NCI-H82 treated with DMSO at 0.1 percent for 48 hours (cell line): ENCODE results near the gene HNRNPAB.
"Not testable (repeated sequence)": the region's sequence is repeated elsewhere in the genome, so short reads cannot be mapped to it uniquely, and the experiment has no call there.

Experiments used
- DNase-seq: peaks from one replicate; lab custom pipeline; 2025; ENCODE audit not compliant: unreplicated experiment; lab: John Stamatoyannopoulos, UW

The HNRNPAB gene

DNA sequence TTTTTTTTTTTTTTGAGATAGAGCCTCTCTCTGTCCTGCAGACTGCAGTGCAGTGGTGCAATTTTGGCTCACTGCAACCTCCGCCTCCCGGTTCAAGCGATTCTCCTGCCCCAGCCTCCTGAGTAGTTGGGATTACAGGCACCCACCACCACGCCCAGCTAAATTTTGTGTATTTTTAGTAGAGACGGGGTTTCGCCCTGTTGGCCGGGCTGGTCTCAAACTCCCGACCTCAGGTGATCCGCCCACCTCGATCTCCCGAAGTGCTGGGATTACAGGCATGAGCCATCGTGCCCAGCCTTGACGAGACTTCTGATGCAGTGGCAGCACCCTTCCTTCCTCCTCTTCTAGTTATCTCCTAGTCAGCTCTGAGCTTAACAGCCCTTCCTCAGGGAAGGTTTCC, 24.8 kb downstream of the HNRNPAB start:
- DNase-seq, result not testable (repeated sequence)

DNA sequence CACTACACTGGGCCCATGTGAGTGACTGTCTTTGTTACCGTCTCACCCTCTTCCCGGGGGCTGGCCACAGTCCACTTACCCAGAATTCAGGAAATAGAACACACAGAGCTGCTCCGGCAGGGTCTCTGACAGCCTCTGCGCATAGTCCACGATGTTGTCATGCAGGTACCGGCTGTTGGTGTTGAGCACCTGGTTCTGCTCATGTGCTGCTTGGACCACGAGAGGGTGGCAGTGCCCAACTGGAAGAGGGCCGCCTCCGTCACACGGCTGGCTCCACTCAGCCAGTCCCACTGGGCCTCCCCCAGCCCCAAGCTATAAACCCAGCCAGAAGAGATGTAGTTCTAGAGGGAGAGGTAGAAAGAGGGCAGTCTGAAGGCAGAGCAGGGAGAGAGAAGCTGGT, 25.5 kb downstream of the HNRNPAB start:
- DNase-seq, result no peak

DNA sequence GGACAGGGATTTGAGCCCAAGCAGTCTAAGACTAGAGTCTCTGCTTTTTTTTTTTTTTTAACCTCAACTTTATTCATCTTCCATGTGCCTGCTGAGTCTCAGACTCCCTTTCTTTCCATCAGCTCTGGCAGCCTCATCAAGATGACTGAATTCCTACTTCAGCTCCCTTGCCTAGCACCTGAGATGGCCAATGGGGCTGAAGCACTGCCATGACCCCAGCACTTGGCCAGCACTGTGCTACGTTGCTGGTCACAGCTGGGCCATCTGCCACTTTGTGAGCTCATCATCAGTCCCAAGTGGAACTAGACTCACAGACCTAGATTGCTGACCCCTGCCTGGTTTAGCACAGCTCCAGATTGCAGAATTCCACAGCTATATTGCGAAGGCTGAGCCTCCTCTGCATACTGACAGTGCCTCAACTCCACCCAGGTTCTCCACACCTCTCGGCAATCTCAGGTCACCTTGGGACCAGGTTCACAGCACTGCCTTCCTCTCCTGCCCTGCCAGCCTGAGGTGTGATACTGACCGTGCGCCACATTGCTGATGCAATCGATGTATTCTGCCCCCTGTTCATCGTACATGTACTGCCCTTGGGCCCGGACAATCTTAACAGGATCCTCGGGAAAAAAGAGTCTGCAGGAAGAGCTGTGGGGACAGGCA, 26.7 kb downstream of the HNRNPAB start:
- no peak for DNase-seq

DNA sequence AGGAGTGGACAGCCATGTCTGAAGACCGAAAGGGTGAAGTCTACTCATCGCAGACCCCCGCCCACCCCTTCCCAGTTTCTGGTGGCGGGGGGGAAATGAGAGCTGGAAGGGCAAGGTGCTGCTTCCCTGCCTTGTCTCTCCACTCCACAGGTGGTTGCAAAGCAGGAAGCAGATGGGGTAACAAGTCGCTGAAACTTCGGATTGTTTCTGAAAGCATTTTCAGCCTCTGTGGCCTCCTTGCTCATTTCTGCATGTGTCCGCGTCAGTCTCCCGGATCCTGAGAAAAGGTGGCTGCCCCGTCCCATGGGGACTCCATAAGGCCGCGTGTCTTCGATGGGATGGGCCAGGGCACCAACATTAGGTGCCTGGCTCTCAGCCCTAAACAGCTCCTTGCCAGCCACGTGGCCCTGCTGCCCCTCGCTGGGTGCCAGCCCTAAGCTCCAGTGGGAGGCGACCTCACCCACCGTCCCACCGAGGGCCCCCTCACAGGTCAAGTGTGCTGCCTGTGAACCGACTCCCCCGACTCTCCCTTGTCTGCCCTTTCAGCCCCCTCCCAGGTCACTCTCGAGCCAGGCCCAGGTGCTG, 27.3 kb downstream of the HNRNPAB start:
- DNase-seq, result no peak

DNA sequence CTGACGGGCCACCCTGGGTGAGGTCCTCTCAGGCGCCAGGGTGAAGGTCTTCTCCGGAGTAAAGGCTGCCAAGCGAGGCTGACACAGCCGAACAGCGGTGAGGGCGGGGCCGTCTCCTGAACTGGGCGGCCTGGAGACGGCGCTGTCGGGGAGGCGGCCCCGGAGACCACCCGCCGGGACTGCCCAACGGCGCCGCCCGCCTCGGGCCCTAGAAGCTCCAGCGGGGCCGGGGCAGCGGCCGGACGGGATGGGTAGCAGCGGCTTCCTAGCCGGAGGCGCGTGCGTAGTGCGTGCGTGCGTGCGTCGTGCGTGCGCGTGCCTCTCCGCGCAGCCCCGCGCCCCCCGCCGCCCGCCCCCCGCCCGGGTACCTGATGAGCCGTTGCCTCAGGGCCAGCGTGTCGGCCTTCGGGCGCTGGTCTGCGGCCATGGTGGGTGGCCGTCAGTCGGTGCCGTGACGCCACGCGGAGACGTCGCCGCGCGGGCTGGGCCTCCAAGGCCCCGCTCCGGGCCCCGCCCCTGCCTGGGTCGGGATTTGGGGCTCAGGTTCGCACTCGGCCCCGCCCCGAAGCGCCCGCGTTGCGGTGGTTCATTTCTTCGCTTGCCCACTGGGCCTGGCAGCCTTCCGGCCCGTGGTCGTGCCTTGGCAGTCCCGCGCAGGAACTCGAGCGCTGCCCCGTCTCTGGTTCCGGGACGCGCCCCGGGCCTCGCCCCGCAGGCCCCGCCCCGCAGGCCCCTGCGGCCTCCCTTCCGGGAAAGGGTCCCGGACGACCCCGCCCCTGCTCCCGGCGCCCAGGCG, 28.0 kb downstream of the HNRNPAB start, which contains the start of gene PHYKPL:
Gene PHYKPL (minus strand): TSS at position 679 of the 796 bp plus-strand sequence. CDS start 252 bp downstream, at position 427.
- no peak for DNase-seq

DNA sequence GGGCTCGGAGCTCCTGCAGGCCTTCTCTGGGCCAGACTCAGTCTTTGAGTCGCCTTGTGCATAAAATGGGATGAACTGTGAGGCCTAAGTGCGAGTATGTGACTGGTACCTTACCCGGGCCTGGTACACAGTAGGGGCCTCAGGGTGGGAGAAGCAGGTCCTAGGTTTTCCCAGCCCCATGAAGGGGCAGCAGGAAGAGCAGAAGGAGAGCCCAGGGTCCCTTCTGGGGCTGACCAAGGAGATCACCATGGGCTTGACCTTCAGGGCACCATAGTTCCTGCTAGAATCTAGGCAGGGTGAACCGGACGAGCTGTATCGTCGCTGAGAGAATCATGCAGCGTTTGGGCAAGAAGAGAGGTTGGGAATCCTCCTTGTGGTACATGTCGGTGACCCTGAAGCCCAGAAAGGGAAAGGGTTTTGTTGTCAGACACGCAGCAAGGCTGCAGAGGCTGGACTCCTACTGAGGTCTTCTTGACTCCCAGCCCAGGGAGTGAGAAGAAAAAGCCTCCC, 28.6 kb downstream of the HNRNPAB start:
- DNase-seq, result no peak

DNA sequence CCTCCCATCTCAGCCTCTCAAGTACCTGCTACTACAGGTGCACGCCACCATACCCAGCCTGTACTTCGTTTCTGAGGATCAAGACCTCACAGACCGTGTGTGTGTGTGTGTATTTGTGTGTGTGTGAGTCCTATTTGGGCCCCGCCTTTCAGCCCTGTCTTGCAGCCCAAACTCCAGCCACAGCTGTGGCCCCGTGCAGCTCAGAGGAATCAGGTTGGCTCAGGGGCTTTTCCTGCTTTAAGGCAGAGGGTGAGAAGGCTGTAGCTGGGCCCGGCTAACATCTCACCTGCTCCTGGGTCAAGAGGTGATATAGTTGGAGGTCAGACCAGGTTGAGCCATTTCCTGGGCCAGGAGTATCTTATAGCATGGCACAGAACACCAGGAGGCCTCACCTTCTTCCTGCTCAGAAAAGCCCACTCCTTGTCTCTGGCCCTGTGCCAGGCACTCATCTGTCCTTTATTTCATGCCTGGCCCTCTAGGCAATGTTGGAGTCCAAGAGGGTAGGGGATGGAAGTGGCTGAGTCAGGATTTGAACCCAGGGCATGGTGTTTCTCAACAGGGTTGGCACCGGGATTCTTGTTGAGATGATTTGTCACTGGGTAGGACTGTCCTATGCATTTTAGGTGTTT, 29.9 kb downstream of the HNRNPAB start:
- no peak for DNase-seq

DNA sequence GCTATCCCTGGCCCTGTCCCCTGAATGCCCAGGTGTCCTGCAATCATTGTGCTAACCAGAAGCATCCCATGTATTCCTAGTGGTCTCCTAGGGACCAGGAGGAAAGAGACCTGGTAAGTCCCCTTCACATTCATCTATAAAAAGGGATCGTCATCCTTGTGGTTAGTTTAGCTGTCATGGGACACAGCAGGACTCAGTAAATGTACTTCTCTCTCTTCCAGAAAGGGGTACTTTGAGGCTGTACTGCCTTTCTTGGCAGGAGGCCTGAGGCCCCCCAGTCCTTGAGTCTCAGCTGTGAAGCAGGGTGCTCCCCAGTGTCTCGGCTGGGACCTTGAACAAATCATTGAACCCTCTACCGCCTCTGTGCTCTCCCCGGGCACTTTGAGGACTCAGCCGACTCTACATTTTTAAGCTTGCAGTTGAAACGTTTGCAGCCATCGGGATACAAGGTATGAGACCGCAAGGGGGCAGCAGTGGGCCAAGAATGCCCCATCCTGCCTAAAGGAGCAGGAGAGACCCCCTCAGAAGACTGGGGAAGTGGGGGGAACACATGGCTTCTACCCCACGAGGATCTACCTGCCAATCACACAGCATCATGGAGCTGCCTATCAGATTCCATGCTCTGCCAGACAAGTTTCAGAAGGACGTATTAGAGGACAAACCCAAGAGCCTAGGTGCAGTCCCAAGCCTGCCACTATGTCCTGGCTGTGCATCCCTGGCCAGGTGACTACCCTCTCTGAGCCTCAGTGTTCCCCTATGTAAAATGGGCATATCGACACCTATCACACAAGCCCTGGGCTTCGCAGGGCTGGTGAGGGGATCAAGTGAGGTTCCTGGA, 30.6 kb downstream of the HNRNPAB start:
- DNase-seq, result peak; percentile 20

DNA sequence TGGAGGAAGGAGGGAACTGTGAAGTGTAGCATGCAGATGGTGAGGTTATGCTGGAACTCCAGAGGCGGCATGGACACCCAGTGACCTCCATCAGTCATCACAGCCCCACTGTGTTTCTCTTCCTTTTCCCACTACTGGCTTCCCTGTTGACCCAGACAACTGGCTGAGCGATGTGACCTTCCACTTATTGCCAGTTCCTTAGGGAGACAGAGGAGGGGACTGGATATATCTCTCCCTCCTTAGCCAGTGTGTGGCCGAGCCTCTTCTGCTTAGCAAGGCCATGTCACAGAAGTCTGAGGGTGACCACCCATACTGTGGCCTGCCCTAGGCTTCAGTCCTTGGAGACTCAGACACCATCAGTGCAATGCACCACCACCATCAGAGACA, 31.2 kb downstream of the HNRNPAB start:
- DNase-seq, result no peak

DNA sequence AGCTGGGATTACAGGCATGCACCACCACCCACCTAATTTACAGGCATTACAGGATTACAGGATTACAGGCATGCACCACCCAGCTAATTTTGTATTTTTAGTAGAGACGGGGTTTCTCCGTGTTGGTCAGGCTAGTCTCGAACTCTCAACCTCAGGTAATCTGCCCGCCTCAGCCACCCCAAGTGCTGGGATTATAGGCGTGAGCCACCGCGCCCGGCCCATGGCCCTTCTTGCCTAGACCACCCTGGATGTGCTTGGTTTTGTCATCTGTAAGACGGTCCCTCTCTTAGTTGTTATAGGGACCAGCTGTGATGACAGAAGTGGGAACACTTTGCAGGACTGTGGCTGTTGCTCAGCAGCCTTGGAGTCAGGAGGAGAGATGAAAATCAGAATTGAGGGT, 31.8 kb downstream of the HNRNPAB start:
- DNase-seq, result no peak

DNA sequence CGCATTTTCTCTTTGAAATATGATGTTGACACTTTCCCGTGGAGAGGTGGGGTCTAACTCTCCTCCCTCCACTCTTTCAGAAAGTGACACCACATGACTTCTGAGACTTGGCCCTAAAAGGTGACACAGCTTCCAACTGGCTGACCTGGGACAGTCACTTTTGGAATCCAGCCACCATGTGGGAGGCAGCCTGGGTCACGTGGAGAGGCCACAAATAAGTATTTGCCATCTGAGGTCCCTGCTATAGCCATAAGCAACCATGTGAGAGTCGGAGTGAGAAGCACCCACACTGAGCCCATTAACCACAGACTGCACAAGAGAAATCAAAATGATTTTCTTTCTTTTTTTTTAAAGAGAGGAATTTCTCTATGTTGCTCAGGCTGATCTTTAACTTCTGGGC, 32.3 kb downstream of the HNRNPAB start:
- DNase-seq, result no peak

DNA sequence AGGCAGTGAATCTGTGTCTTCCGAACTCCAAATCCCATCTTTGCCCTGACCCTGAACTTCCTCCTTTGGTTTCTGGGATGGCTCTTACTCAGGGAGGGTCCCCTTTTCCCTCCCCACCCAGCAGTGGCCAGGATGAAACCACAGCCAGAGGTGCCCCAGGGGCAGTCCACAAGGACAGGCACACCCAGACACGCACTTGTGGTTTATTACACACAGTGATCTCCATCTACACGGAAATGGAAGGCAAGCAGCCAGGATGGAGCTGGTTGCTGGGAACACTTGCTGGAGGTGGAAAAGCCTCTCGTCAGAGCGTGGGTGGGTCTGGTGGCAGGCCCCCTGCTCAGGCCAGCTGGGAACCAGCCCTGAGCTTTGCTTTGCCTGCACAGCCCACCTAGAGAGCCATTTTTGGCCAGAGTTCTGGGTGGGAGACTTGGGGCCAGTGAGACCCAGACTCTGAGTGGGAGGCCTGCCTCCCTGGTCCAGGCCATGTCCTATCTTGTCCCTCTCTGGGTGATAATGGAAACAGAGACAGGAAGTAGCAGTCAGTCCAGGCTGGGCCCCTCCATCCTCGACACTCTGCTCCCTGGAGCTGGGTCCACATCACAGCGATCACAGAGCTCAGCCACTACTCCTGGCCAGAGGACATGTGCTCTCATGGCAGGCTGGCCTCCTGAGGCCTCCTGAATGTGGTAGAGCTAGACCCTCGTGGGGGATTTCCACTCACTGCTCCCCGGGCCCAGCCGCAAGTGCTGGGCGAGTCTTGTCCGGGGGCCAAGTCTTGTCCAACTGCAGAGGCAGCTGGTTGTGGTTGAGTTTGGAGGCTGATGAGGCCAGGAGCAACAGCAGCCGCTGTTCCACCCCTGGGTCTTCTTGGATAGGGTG, 33.3 kb downstream of the HNRNPAB start:
- no peak for DNase-seq

DNA sequence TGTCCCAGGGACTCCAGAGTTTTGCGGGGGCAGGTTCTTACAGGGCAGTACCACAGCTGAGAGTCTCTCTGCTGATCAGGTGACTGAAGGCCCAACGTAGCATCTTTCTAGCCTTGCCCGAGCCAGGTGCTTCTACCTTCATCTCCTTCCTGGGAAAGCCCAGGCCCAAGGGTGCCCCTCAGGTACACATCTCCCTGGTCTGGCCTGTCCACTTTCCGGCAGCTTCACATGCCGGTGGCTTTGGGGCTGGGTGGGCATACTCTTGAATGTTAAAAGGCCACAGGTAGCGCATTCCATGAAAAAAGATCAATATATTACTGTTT, 33.9 kb downstream of the HNRNPAB start:
- no peak for DNase-seq

DNA sequence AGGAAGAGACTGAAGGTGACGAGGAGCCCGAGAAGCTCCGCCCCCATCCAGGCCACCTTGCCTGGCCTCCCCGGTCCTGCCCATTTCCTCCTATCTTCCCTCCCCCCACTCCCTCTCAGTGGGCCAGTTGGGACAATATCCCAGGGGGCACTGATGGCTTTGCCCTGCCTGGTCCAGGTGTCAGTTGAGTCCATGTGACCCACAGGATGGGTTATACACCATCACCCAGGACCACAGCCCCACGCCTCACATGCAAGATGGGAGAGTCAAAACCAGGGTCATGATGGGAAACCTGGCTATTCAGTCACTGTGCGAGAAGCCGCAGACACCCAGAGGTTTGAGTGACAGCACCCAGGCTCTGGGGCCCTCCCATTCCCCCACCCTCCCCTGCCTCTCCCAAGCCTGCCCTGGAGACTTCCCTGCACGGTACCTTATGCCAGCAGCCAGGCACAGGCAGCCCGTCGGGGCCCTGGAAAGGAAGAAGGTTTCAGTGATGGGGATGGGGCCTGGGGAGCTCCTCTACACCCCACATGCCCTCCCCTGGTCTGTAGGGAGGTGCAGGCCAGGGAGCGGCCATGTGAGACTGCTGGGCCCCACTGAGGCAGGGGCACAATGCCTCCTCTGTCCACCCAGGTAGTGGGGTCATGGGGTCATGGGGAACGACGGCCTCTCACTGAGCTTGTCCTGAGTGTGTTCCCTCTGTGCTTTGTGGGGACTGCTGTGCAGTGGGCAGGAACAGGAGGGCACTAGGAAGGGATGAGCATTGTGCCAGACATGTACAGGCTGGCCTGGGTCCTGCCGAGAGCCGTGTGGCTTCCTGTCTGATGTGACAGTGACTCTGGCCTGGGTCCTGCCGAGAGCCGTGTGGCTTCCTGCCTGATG, 34.6 kb downstream of the HNRNPAB start:
- DNase-seq, result no peak

DNA sequence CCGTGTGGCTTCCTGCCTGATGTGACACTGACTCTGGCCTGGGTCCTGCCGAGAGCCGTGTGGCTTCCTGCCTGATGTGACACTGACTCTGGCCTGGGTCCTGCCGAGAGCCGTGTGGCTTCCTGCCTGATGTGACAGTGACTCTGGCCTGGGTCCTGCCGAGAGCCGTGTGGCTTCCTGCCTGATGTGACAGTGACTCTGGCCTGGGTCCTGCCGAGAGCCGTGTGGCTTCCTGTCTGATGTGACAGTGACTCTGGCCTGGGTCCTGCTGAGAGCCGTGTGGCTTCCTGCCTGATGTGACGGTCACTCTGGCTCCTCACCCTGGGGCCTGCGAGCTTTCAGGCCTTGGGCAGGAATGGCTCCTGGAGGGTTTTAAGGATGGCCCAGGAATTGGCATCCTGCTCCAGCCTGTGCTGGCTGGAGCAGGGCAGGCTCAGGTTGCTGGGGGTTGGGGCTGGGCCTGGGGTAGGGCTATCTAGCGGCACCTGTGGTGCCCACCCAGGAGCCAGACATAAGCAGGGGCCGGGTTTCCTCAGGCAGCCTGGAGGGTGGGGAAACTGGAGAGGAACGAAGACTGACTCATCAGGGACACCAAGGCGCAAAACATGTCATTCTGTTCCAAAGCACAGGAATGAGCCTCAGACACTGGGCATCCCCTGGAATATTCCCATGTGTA, 35.4 kb downstream of the HNRNPAB start:
- not testable (repeated sequence) for DNase-seq

DNA sequence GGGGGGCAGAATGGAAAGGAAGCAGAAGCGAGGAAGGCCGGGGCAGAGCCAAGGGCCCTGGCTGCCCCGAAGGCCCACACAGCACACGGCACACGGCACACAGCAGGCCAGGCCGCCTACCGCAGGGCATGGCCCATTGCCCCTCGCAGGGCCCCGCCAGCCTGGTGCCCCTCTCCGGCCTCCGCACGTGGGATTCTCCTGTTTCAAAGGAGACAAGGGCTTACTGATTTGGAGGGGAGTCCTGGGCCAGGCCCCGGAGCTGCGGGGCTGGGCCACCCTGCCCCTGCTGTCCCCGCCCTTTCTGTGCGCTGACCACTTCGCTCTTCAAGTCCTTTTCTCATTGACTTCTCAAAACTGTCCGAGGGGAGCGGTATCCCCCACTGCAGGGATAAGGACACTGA, 36.0 kb downstream of the HNRNPAB start:
- no peak for DNase-seq

DNA sequence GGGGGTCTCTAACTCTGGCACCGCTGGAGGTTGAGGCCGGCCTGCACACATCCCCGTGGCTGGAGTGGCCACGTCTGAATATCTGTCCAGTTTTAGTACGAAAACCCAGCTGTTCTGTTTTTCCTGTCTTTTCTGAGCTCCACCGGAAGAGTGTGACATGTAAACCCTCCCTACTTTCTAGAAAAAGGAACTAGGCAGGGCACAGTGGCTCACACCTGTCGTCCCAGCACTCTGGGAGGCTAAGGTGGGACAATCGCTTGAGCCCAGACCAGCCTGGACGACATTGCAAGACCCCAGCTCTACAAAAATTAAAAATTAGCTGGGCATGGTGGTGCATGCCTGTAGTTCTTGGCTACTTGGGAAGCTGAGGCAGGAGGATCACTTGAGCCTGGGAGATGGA, 36.4 kb downstream of the HNRNPAB start:
- no peak for DNase-seq

DNA sequence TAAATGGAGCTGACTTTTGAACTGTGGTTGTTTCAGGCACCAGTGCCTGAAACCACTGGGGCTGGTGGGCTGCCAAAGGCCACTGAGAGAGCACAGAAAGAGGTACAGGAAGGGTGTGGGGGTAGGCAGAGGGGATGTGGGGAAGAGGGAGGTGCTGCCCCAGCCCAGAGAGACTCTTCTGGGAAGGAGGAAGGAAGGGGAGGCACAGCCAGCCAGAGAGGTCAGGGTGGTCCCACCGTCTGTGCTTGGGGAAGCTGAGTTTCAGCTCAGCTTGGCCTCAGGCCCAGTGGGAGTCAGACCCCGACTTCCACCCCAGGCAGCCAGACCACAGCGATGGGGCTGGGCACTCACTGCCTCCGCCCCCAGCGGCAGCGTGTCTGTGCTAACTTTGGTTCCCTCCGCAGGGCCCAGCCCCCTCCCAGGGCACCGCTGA, 36.9 kb downstream of the HNRNPAB start:
- no peak for DNase-seq
